HepG2 (cell line): ENCODE results near the gene CCNA2. TPM values are rescaled to one million over a fixed set of nuclear protein-coding genes. Genes with fewer than 3 reads are reported as not detected.

ENCODE experiments used
- ARID3A ChIP-seq: IDR thresholded peaks from 2 replicates; pipeline ENCODE4 v1.6.1; 2012; ENCODE audit warnings: low read depth, low read length, improper control_type of control experiment
- BRD4 ChIP-seq: sonication (generic); formaldehyde crosslinking; IDR thresholded peaks from 2 replicates; pipeline ENCODE4 v1.4.0; 2020; ENCODE audit warnings: missing genetic modification reagents
- CC2D1A ChIP-seq: sonication (generic); formaldehyde crosslinking; IDR thresholded peaks from 2 replicates; pipeline ENCODE4 v1.8.1; 2023; ENCODE audit warnings: mild to moderate bottlenecking, missing genetic modification reagents
- CREM ChIP-seq, 2 experiments: sonication (generic) in 1 of 2; formaldehyde crosslinking in 1 of 2; IDR thresholded peaks; 2 replicates each; pipeline versions ENCODE4 v1.4.0 to v1.6.1; 2016 to 2020; ENCODE audit warnings: antibody characterized with exemption in 1 of 2, mild to moderate bottlenecking in 1 of 2, missing genetic modification reagents in 1 of 2
- ETV6 ChIP-seq: sonication (generic); formaldehyde crosslinking; conservative IDR thresholded peaks from 2 replicates; pipeline ENCODE4 v1.4.0; 2020; ENCODE audit warnings: missing genetic modification reagents
- KLF16 ChIP-seq, 2 experiments: sonication (generic) in 1 of 2; formaldehyde crosslinking in 1 of 2; IDR thresholded peaks; 2 replicates each; pipeline versions ENCODE4 v1.6.1 to v1.8.0; 2016 to 2023; ENCODE audit warnings: missing genetic modification reagents in 2 of 2, missing compliant biosample characterization in 1 of 2
- MBNL3 ChIP-seq: fragments of 250-450 bp; sonication (Bioruptor Pico); conservative IDR thresholded peaks from 2 replicates; pipeline ENCODE4 v1.8.0; 2022; ENCODE audit warnings: mild to moderate bottlenecking, inconsistent platforms
- SNAPC2 ChIP-seq: sonication (generic); formaldehyde crosslinking; IDR thresholded peaks from 2 replicates; pipeline ENCODE4 v1.8.1; 2022; ENCODE audit warnings: mild to moderate bottlenecking, missing genetic modification reagents
- SRF ChIP-seq: IDR thresholded peaks from 2 replicates; pipeline ENCODE4 v1.6.1; 2011; ENCODE audit warnings: mild to moderate bottlenecking, low read depth, low read length, moderate library complexity
- TBX2 ChIP-seq: sonication (generic); formaldehyde crosslinking; IDR thresholded peaks from 2 replicates; pipeline ENCODE4 v1.5.0; 2020; ENCODE audit warnings: missing genetic modification reagents, mild to moderate bottlenecking, borderline replicate concordance
- ZIK1 ChIP-seq: sonication (generic); formaldehyde crosslinking; IDR thresholded peaks from 2 replicates; pipeline ENCODE4 v1.5.0; 2020; ENCODE audit warnings: mild to moderate bottlenecking, low read depth, missing genetic modification reagents, borderline replicate concordance
- ZNF280D ChIP-seq: sonication (generic); formaldehyde crosslinking; IDR thresholded peaks from 2 replicates; pipeline ENCODE4 v1.5.1; 2020; ENCODE audit warnings: mild to moderate bottlenecking, missing genetic modification reagents
- ZNF543 ChIP-seq: sonication (generic); formaldehyde crosslinking; IDR thresholded peaks from 2 replicates; pipeline ENCODE4 v1.4.0; 2020; ENCODE audit warnings: mild to moderate bottlenecking, missing genetic modification reagents
- ZNF605 ChIP-seq: sonication (generic); formaldehyde crosslinking; IDR thresholded peaks from 2 replicates; pipeline ENCODE4 v1.8.0; 2022; ENCODE audit warnings: mild to moderate bottlenecking, missing genetic modification reagents
- ZNF720 ChIP-seq: sonication (generic); formaldehyde crosslinking; IDR thresholded peaks from 2 replicates; pipeline ENCODE4 v1.4.0; 2020; ENCODE audit warnings: missing genetic modification reagents
- polyA plus RNA-seq, 8 experiments: library from polyadenylated mRNA; depleted of rRNA in 3 of 8; stranded (reverse) in 7 of 8; unstranded in 1 of 8; fragments of >200 nt; fragmentation: Illumina TruSeq in 4 of 8; extraction: Trizol in 4 of 8; gene quantifications; 2 replicates each; pipeline versions ENCODE4 v1.2.1 to v1.2.3, GENCODE V29; 2011 to 2016; ENCODE audit warnings: low read depth in 4 of 8, missing spikeins in 1 of 8, mixed read lengths in 1 of 8; ENCODE audit not compliant: insufficient read depth in 1 of 8
- total RNA-seq, 5 experiments: library from RNA; depleted of rRNA; stranded (reverse); fragments of >200 nt; fragmentation: Illumina TruSeq; extraction: Trizol; gene quantifications; 2 replicates each; pipeline ENCODE4 v1.2.3, GENCODE V29; 2016; ENCODE audit warnings: low read depth in 1 of 5
- TF ChIP-seq, protein P1 (sequence below): IDR thresholded peaks from 2 replicates; pipeline ENCODE4 v1.6.1; 2016
- TF ChIP-seq, protein P2 (sequence below): sonication (generic); formaldehyde crosslinking; IDR thresholded peaks from 2 replicates; pipeline ENCODE4 v1.4.0; 2020; ENCODE audit warnings: mild to moderate bottlenecking, missing genetic modification reagents, borderline replicate concordance

Gene CCNA2
- total and polyA plus RNA-seq, 2 of the 13 experiments (the other 11 are each of a cell fraction or from before 2014, with no cell fraction given): 31.3 to 105 TPM

GRCh38 chr4:121800961-121801714, 22.5 kb downstream of the CCNA2 start, which contains the start of gene EXOSC9 (continued):
- peak; percentile 81; the same call in 1 of the 2 replicates for TF ChIP-seq ZNF280D (CRISPR knock-in tag)
- TF ChIP-seq ZNF720 (CRISPR knock-in tag): no peak
- no peak for TF ChIP-seq CC2D1A (CRISPR knock-in tag)
- TF ChIP-seq, protein P1, sequence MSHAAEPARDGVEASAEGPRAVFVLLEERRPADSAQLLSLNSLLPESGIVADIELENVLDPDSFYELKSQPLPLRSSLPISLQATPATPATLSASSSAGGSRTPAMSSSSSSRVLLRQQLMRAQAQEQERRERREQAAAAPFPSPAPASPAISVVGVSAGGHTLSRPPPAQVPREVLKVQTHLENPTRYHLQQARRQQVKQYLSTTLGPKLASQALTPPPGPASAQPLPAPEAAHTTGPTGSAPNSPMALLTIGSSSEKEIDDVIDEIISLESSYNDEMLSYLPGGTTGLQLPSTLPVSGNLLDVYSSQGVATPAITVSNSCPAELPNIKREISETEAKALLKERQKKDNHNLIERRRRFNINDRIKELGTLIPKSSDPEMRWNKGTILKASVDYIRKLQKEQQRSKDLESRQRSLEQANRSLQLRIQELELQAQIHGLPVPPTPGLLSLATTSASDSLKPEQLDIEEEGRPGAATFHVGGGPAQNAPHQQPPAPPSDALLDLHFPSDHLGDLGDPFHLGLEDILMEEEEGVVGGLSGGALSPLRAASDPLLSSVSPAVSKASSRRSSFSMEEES: no peak
- TF ChIP-seq ZIK1: 0 out of 2 replicates have a peak, but pooled peaks have one; percentile 47
- no peak for TF ChIP-seq ARID3A
- TF ChIP-seq, protein P2, sequence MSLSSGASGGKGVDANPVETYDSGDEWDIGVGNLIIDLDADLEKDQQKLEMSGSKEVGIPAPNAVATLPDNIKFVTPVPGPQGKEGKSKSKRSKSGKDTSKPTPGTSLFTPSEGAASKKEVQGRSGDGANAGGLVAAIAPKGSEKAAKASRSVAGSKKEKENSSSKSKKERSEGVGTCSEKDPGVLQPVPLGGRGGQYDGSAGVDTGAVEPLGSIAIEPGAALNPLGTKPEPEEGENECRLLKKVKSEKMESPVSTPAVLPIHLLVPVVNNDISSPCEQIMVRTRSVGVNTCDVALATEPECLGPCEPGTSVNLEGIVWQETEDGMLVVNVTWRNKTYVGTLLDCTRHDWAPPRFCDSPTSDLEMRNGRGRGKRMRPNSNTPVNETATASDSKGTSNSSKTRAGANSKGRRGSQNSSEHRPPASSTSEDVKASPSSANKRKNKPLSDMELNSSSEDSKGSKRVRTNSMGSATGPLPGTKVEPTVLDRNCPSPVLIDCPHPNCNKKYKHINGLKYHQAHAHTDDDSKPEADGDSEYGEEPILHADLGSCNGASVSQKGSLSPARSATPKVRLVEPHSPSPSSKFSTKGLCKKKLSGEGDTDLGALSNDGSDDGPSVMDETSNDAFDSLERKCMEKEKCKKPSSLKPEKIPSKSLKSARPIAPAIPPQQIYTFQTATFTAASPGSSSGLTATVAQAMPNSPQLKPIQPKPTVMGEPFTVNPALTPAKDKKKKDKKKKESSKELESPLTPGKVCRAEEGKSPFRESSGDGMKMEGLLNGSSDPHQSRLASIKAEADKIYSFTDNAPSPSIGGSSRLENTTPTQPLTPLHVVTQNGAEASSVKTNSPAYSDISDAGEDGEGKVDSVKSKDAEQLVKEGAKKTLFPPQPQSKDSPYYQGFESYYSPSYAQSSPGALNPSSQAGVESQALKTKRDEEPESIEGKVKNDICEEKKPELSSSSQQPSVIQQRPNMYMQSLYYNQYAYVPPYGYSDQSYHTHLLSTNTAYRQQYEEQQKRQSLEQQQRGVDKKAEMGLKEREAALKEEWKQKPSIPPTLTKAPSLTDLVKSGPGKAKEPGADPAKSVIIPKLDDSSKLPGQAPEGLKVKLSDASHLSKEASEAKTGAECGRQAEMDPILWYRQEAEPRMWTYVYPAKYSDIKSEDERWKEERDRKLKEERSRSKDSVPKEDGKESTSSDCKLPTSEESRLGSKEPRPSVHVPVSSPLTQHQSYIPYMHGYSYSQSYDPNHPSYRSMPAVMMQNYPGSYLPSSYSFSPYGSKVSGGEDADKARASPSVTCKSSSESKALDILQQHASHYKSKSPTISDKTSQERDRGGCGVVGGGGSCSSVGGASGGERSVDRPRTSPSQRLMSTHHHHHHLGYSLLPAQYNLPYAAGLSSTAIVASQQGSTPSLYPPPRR (CRISPR knock-in tag): peak; percentile 29; the same call in 1 of the 2 replicates
- TF ChIP-seq MBNL3 (CRISPR knock-in tag): no peak
- peak in 1 of 2 experiments; percentile 77; a peak in 1 of 4 replicates for TF ChIP-seq KLF16 (CRISPR knock-in tag; IDR thresholded peaks at IDR 0.05)
- TF ChIP-seq TBX2 (CRISPR knock-in tag): peak; percentile 41; the same call in 1 of the 2 replicates
- 0 out of 2 replicates have a peak, but pooled peaks have one; percentile 37 for TF ChIP-seq ZNF543 (CRISPR knock-in tag)
- peak; percentile 99 for TF ChIP-seq CREM (IDR thresholded peaks at IDR 0.05)
- peak; percentile 93 for TF ChIP-seq CREM (CRISPR knock-in tag; IDR thresholded peaks at IDR 0.05)
- TF ChIP-seq ETV6: peak; percentile 85
- no peak for TF ChIP-seq SNAPC2 (CRISPR knock-in tag)
- TF ChIP-seq ZNF605 (CRISPR knock-in tag): peak; percentile 88
- peak; percentile 94 for TF ChIP-seq BRD4
- 0 out of 2 replicates have a peak, but pooled peaks have one; percentile 62 for TF ChIP-seq SRF
